Stimulated activated CD8-positive, alpha-beta memory T cell treated with anti-CD3 and anti-CD28 coated beads, Interleukin-7, amount 100 ng/mL, for 1 hour (primary cell): ENCODE results near the gene CDK19.
A peak's percentile ranks its signal among the peaks of the same experiment; 100 is the strongest.
"Not testable (repeated sequence)": the region's sequence is repeated elsewhere in the genome, so short reads cannot be mapped to it uniquely, and the experiment has no call there.

ENCODE experiments used
- DNase-seq, 2 donors: peaks; one replicate each; pipeline ENCODE4 v3.0.0-alpha.2; 2020; ENCODE audit warnings: low read depth in 2 of 2

The CDK19 gene

DNA sequence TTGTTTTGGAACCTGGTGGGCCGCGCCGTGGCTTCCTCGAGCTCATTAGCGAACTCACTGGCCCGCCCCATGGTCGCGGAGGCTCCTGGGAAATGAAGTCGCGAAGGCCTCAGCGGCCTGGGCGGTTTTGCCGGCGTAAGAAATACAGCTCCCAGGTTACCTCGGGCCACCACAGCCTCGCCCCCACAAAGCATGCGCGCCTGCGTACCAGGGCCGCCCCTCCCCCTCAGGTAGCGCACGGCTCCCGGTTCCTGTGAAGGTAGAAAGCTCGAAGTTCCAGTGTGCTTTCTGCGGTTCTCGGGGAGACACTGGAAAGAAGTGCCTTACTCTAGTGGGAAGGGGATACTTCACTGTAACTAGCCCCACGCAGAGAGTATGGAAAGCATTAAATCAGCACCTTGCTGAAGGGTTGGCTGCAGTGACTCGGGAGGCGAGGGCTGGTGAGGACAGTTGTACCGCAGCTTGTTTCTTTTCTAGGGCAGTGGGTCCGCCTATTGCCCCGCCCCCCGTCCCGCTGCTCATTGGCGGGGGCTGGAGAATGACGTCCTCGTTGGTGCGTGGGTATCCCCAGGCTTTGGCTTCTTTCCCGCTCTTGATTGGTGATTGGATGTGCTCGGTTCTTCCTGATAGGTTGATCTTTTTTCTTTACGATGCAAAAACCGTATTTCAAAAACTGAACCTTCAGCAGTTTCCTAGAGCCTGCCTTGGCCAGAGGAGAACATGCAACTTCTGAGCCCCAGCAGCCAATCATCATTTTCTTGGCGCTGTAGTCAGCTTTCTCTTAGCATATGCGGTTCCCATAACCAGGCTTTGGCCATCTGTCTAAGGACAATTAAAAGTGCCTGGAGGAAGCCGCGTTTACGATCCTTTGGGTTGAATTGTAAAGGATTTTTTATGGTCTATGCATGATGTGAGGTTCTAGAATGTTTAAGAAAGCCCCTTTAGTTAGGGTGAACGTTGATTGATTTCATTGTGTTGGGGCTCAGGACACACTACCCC is at the start of gene CDK19:
CDK19 (minus strand) TSS at position 59 of the 999 bp plus-strand sequence. CDS start 333 bp downstream, outside the sequence.
- peak; percentile 96 to 98 for DNase-seq

DNA sequence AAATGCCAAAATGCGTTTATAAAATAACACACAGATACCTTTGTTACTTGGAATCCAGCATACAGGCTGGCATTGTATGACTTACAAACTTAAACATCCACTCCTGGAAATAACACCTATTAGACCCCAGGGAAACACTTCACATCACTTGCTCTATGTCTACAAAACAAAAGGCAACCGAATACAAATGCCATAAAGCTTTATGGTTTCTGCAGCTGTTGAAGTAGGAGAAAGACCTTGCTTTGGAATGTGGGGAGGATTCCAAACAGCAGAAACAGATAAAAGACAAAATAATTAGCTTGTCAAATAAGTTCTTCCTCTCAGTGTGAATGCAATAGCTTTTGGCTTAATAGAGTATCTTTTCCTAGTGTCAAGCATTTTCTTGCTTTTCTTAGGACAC is 49.6 kb upstream of the CDK19 start:
- DNase-seq, result no peak

DNA sequence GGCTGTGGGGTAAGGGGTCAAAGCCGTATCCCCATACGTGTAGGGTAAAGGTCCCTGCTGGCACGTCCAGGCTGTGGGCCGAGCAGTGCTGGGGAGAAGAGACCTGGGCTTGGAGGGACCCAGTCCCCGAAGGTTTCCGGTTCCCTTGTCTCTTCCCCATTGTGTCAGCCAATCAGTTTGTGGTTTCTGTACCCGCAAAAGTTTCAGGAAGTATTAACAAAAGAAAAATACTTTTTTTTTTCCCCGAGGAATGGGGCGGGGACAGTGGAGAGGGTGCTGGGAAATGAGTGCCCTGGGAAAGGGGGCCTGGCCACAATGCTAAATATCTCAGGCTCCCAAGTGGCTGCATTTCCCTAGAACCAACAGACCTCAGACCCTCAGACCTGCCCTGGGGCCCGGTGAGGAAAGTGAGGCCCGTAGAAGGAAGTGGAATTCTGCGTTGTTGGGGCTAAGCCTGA is 44.1 kb upstream of the CDK19 start:
- DNase-seq, result no peak

DNA sequence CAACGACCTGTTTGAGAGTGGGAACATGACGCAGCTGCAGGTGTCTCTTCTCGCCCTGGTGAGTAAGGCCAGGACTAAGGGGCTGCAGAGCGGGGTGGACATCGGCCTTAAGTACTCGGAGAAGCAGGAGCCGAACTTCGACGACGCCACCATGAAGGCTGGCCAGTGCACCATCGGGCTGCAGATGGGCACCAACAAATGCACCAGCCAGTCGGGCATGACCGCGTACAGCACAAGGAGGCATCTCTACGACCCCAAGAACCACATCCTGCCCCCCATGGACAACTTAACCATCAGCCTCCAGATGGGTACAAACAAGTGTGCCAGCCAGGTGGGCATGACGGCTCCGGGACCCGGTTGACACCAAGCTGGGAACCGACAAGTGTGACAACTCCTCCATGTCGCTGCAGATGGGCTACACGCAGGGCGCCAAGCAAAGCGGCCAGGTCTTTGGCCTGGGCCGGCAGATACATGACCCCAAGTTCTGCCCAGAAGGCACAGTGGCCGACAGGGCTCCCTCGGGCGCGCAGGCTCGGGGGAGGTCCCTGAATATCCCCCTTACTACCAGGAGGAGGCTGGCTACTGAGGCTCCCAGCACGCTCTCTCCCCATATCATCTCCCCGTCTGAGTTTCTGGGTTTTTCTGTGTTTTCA is 43.4 kb upstream of the CDK19 start:
- DNase-seq, result no peak

DNA sequence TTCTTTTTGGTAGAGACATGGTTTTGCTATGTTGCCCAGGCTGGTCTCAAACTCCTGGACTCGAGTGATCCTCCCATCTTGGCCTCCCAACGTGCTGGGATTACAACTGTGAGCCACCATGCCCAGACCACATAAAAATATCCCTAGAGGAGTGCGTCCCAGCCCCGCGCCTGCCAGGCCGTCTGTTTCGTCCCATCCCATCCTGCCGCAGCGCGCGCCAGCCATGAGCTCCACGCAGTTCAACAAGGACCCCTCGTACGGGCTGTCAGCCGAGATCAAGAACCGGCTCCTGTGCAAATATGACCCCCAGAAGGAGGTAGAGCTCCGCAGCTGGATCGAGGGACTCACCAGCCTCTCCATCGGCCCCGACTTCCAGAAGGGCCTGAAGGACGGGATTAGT is 42.7 kb upstream of the CDK19 start:
- DNase-seq, result no peak

DNA sequence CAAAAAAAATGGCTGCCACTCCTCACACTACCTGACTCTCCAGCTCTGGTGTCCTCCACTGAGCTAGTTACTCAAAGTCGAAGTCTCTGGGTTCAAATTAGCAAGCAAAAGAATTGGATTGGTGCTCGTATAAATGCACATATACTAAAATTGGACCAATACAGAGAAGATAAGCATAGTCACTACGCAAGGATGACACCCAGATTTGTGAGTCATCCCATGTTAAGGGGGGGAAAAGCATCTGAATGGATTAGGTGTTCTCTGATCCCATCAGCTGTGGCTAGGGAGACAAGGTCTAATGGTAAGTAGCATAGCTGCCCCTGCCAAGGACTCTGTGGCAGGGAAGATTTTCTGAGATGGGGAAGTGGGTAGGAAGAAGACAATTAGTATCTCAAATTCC is 41.0 kb upstream of the CDK19 start:
- DNase-seq, result no peak

DNA sequence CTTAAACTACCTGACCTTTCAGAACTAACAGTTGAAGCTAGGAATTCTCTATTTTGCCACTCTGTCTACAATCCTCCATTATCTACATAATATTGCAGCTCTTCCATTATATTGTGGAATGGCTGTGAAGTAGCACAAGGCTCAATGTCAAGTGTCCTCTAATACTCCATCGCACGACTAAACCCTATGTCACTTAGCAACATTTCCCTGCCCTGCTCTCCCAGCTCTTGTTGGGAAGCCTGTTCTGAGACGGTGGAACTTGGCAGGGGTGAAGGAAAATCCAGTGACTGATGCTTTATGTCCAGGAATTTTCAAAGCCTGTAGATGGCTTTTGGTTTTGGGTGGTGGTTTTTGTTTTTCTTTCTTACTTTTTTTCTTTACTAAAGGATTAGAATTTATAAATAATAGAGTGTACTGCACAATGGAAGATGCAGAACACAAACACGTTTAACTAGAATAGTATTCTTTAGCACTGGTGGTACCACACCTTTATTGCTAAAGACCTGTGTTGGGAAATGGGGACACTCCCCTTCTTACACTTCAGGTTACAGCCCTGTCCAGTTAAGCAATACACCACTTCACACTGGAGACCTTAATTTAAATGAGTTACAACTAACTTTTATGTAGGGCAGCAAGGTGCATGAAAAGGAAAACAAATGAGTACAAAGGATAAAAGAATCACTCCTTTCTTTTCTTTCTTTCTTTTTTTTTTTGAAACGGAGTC is 38.6 kb upstream of the CDK19 start:
- no peak for DNase-seq

DNA sequence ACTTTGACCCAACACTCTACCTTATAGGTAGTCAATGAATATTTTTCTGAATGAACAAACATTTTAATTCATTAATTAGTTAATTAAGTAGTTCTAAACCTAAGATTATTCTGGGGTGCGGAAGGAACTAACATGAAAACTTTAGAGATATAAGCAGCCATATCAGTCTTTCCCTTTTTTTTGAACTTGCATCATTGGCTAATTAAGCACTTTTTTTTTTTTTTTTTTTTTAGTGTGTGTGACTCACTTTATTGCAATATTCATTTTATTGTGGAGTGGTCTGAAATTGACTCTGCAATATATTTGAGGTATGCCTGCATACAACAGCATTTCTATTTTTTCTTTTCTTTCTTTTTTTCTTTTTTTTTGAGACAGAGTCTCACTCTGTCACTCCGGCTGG is 37.5 kb upstream of the CDK19 start:
- no peak for DNase-seq

DNA sequence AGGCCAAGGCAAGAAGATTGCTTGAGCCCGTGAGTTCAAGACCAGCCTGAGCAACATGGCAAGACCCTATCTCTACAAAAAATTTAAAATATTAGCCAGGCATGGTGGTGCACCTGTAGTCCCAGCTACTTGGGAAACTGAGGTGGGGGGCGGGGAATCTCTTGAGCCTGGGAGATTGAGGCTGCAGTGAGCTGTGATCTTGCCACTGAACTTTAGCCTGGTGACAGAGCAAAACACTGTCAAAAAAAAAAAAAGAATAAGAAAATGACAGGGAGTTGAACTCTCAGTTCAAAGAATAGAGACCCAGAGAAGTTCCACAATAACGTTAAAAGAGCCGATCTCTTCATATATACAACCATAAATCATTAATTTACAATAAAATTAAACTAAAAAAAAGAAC is 34.5 kb upstream of the CDK19 start:
- no peak for DNase-seq

DNA sequence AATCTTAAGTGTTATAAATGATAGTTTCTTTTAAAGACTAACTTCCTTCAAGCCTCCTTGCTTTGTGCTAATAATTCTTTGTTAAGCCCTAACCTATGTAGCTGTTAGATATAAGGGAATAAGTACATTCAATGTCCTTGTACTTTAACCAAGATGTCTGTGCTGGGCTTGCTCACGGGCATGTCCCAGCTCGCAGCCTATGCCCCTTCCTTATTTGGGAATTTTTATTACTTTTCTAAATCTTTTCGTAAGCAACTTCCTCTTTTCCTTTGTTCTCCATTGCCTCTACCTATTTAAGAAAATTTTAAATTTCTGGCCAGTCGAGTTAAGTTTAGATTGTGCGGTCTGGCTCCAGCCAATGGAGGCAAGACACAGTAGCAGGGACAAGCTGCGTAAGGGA is 26.0 kb upstream of the CDK19 start:
- DNase-seq, result no peak

DNA sequence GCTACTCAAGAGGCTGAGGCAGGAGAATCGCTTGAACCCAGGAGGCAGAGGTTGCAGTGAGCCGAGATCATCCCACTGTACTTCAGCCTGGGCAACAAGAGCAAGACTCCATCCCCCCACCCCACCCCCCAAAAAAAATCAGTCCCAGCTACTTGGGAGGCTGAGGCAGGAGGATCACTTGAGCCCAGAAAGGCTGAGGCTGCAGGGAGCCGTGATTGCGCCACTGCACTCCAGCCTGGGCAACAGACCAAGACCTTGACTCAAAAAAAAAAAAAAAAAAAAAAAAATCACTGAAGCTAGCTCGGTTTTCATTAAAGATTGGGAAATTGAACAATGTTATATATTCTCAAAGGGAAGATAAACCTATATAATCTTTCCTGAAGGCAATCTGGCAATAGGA is 20.5 kb upstream of the CDK19 start:
- not testable (repeated sequence) for DNase-seq

DNA sequence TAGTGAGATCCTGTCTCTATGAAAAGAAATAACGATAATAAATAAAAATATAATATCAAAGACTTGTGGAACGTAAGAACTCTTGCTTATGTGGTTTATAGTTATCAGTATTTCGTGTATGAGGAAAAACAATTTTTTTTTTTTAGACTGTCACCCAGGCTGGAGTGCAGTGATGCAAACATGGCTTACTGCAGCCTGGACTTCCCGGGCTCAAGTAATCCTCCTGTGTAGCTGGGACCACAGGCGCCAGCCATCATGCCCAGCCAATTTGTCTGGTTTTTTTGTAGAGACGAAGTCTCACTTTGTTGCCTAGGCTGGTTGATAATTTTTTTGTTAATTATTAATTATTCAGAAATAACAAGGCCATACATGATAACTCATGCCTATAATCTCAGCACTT is 18.6 kb upstream of the CDK19 start:
- DNase-seq, result no peak

DNA sequence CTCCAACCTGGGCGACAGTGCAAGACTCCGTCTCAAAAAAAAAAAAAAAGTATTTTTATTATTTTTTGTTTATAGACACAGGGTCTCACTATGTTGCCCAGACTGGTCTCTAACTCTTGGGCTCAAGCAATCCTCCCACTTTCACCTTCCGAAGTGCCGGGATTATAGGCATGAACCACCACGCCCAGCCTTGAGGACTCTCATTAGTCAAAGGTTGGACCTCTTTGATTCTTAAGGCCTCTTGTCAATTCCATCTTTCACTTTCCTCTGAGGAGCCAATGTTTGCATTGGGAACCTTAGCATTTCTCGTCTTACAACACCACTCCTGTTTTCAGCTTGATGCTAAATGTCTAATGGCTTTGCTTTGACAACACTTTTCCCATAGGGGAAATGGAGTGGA is 16.1 kb upstream of the CDK19 start:
- no peak for DNase-seq

DNA sequence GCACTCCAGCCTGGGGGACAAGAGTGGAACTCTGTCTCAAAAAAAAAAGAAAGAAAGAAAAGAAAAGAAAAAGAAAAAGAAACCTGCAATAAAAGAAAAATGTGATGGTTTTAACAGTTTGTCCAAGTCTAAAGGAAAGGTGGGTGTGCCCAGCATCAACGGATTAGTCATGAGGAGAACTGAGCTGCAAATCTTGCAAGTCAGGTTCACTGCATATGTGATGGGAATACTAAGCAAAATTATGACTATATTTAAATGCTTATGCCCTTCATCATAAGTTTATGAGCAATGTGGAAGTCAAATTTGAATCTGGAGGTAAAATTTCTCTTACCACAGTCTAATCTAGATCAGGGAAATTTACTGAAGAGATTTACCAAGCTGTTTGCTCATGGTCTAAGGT is 13.1 kb upstream of the CDK19 start:
- no peak for DNase-seq

DNA sequence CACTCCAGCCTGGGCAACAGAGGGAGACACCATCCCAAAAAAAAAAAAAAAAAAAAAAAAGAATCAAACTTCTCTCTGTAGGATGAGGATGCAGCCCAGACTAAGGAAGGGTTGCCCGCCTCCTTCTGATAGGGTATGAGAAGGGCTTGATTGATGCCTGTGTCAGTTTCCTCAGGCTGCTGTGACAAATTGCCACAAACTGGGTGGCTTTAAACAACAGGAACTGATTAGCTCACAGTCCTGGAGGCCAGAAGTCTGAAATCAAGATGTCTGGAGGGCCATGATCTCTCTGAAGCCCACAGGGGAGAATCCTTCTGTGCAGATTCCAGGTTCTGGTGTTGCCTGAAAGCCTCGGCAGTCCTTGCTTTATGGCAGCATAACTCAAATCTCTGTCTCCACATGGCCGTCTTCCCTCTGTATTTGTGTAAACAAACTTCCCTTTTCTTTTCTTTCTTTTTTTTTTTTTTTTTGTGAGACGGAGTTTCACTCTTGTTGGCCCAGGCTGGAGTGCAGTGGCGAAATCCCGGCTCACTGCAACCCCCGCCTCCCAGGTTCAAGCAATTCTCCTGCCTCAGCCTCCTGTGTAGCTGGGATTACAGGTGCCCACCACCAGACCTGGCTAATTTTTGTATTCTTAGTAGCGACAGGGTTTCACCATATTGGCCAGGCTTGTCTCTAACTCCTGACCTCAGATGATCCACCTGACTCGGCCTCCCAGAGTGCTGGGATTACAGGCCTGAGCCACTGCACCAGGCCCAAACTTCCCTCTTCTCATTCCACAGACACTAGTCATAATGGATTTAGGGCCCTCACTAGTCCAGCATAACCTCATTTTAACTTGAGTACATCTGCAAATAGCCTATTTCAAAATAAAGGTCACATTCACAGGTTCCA is 11.2 kb upstream of the CDK19 start:
- no peak for DNase-seq

DNA sequence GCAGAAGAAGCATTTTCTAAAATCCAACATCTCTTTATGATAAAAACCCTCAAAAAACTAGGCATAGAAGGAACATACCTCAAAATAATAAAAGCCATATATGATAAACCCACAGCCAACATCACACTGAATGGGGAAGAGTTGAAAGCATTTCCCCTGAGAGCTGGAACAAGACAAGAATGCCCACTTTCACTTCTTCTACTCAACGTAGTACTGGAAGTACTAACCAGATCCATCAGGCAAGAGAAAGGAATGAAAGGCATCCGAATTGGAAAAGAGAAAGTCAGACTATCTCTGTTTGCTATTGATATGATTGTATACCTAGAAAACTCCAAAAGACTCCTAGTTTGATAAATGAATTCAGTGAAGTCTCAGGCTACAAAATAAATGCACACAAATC is 7.9 kb upstream of the CDK19 start:
- no peak for DNase-seq

DNA sequence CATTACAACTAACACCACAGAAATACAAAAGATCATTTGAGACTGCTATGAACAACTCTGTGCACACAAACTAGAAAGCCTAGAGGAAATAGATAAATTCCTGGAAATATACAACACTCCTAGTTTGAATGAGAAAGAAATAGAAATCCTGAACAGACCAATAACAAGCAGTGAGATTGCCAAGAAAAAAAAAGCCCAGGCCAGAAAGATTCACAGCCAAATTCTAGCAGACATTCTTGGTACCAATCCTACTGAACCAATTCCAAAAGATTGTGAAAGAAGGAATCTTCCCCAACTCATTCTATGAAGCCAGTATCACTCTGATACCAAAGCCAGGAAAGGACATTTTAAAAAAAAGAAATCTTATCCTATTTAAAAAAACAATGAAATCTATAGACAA is 7.0 kb upstream of the CDK19 start:
- DNase-seq, result no peak

DNA sequence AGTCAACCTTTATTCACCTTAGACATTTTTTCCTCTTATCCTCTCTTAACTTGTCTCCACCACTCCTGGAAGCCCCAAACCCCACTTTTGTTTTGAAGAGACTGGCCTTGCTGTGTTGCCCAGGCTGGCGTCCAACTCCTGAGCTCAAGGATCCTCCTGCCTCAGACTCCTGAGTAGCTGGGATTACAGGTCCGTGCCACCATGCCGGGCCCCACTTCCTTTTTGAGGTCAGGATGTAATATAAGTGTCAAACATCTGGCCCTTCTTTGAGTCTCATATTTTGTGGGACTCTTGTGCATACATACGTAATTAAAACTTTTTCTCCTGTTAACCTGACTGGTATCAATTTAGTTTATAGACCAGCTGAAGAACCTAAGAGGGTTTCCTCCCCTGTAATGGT is 1.4 kb upstream of the CDK19 start:
- DNase-seq, result no peak

DNA sequence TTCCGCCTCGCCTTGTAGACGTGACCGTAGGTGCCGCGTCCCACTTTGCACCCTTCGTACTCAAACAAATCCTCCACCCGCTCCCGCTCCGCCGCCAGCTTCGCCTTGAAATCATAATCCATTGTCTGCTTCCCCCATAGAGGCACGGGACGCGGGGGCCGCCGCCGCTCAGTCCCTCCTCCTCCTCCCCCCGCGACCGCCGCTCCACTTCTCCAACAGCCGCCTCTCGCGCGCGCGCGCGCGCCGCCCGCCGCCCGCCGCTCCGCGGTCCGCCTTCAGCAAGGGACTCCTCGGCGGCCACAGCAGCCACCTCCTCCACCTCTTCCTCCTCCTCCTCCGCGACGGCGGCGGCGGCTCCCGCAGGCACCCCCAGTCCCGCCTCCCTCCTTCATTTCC is 256 bp downstream of the CDK19 start:
- DNase-seq, result no peak

DNA sequence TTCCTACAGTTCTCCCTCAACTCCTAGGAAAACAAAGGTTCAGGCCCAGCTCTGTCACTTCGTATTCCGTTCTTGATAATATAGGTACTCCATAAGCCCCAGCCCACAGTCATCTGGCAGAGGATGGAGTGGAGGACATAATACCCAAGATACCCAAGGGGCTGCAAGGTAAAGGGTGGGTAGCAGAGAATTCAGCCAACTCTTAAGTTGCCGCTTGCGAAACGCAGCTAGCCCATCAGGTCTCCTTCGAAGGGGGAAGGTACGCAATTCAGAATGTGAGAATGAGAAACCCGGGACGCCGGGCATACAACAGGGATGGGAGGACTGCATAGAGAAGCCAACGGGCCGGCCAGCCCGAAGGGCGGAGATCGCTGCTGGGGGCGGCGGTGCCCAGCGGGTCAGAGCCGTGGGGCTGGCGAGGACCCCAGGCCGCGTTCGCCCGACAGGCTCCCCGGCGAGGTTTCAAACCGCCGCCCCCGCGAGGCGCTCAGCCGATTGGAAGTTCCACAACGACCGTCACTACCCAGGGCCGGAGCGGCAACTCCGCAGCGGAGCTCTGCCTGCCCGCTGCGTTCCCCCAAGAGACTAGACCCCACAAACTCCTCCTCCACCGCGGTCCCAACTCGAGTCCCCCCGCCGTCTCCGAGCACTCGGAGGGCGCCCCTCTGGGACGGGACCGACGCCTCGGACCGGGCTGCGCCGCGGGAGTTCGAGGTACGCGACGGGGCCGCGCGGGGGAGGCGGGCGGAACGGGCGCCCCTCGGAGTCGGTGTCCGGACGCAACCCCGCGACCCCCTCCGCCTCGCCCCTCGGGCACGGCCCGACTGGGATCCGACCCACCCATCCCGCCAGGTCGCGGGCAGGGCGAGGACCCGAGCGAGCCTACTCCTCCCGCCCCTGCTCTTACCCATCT is 911 bp downstream of the CDK19 start:
- peak; percentile 19 to 21 for DNase-seq
